ENCODE measurements around the gene SOAT1. TPM values are rescaled to one million over a fixed set of nuclear protein-coding genes. Genes with fewer than 3 reads are reported as not detected.

The SOAT1 gene
- total and polyA plus RNA-seq, 10 of the 15 experiments (the other 5 are each of a cell fraction or from before 2014, with no cell fraction given), result 8.6 to 68.5 (median 22.3) TPM

GRCh38 chr1:179337942-179338560 lies 44.5 kb downstream of the SOAT1 start:
- no peak for TF ChIP-seq NKRF (conservative IDR thresholded peaks at IDR 0.05)
- no peak for TF ChIP-seq NR2F1 (conservative IDR thresholded peaks at IDR 0.05)
- no peak for TF ChIP-seq BACH1 (IDR thresholded peaks at IDR 0.05; ENCODE audit: borderline replicate concordance)
- no peak for TF ChIP-seq HDAC2 (IDR thresholded peaks at IDR 0.05)
- TF ChIP-seq EZH2 (IDR thresholded peaks at IDR 0.05; ENCODE audit: borderline replicate concordance, control insufficient read depth, low read depth, low read length), result no peak
- peak; percentile 47 for FAIRE-seq

More at GRCh38 chr1:179337942-179338560, 44.5 kb downstream of the SOAT1 start:
- ChIA-PET RAD21 (ENCODE audit: unreplicated experiment) (no interaction called here), SMC1A (ENCODE audit: uncharacterized antibody, unreplicated experiment) (no interaction called here), CTCF (no interaction called here), POLR2A (no interaction called here)
- Histone ChIP-seq H3K27me3 (replicated peaks in 1 of 2; ENCODE audit: control insufficient read depth in 2 of 2, insufficient read depth in 2 of 2, low read length in 1 of 2) (no peaks in the 10 kb centered on the region), H3K9me3 (replicated peaks; ENCODE audit: control insufficient read depth, insufficient read depth, low read length) (no peaks in the 10 kb centered on the region), H2AFZ (ENCODE audit: control insufficient read depth, low read depth, low read length) (no peak overlapping the region), H3K36me3 (ENCODE audit: control insufficient read depth in 2 of 2, insufficient read depth in 2 of 2, low read length in 1 of 2) (peaks cover 3 to 11% of the 10 kb centered on the region in 2 experiments; a peak in 3 of 4 replicates), H3K79me2 (ENCODE audit: control insufficient read depth, insufficient read depth, low read length) (no peaks in the 10 kb centered on the region), H3K4me3 (no peak overlapping the region), H3K27ac (ENCODE audit: control insufficient read depth, insufficient read depth) (no peak overlapping the region), H3K9ac (ENCODE audit: control insufficient read depth, insufficient read depth, low read length) (no peak overlapping the region), H4K20me1 (ENCODE audit: control insufficient read depth, insufficient read depth) (no peaks in the 10 kb centered on the region), H3K4me1 (ENCODE audit: control insufficient read depth, insufficient read depth, low read length) (no peaks in the 10 kb centered on the region), H3K4me2 (ENCODE audit: control insufficient read depth, insufficient read depth) (no peak overlapping the region)
- intact Hi-C loops (cut with micrococcal nuclease; ENCODE audit: unreplicated experiment) (no loop called here), in situ Hi-C loops (cut with MboI) (no loop called here)
- ATAC-seq (no peak), DNase-seq (ENCODE audit: low read depth, low spot score) (no peak)
- 88% methylated on average over 5 of the region's 5 CpGs for WGBS (ENCODE audit: insufficient coverage, insufficient replicate concordance, low lambda C conversion rate, missing lambda C conversion rate)
- no TSS peak for BruUV-seq (replicated peaks)
